ENCODE results near the gene SNAP47.

SNAP47 gene

DNA sequence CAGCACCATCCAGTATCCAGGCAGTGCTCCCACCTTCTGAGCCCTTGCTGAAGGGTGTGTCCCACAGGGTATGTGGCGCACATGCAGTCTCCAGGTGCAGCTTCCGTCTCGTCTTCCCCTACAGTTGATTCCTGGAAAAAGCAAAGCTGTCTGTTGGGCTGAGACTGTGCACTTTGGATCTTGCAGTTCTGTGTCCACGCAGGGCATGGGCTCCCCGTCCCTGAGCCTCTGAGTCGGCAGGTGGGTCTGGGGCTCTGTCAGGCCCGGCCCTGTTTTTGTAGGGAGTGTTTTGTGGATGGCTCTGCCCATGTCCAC lies 32.8 kb downstream of the SNAP47 start:
- DNase-seq (ENCODE audit: low spot score), result no peak

GRCh38 chr1:227768640-227769039 lies 33.4 kb downstream of the SNAP47 start:
- no peak for DNase-seq (ENCODE audit: low spot score)

DNA sequence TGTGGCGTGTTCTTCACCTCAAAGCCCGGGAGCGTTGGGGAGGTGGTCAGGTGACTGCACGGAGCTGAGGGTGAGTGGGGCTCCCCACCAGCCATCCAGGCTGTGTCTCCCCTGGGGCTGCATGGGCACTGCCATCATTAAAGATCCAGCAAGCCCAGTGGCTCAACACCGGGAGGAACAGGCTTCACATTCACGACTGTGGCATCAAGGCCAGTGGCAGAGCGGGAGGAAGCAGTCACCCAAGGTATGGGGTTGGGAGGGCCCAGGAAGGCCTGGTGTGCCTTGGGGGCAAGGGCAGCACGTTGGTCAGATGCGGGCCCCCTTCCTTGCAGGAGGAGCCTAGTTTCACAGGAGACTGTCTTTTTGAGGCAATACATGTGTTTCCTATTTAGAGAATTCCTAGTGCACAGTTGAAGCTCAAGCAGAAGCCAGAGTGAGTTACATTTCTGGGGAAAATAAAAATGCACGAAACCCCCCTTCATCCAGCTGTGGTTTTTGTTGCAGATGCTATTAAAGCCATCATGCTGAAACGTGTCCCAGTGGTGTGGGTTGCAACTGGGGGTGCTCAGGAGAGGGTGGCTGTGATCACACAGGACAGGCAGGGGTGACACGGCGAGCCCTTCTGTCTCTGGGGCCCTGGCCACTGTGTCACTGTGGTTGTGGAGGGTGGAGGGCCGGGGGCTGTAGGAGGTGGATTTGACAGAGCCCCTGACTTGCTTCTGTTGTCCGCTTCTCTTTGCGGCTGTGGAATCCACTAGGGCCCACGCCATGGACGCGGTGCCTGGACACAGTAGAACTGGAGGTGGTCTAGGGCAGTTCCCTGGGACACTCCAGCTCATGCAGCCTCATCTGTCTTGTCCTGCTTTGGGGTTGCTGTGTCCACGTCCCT lies 34.1 kb downstream of the SNAP47 start:
- DNase-seq (ENCODE audit: low spot score), result no peak

DNA sequence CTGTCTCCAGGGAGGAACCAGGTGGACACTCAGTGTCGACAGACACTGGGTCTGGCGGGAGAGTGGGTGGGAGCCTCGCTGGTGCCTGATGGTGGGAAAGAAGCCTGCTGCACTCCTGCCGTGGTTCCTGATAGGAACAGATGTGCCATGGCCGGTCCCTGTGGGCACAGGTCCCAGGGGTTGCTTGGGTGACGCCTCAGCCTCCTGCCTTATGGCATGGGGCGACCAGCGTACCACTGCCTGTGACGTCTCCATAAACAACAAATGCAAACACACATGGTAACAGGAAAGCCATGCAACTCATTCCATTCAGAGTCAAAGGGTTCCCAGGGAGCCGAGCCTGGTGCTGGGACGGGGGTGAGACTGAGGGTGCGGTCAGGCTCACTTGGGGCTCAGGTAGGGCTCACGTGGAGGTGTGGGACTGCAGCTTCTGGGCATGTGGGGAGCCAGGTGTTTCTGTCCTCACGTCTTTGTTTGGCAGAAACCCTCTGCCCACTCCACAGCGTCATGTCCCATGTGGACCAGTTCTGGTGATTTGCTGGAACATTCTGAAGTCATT lies 34.8 kb downstream of the SNAP47 start:
- DNase-seq (ENCODE audit: low spot score), result no peak

GRCh38 chr1:227770812-227771211 lies 35.6 kb downstream of the SNAP47 start:
- no peak for DNase-seq (ENCODE audit: low spot score)

GRCh38 chr1:227771326-227771725 lies 36.1 kb downstream of the SNAP47 start:
- no peak for DNase-seq (ENCODE audit: low spot score)

- no peak for DNase-seq (ENCODE audit: low spot score)
These were observed 36.5 kb downstream of the SNAP47 start for GRCh38 chr1:227771771-227772170.

GRCh38 chr1:227773558-227773957 lies 38.3 kb downstream of the SNAP47 start:
- DNase-seq (ENCODE audit: low spot score), result no peak

GRCh38 chr1:227774051-227774731 lies 39.0 kb downstream of the SNAP47 start:
- DNase-seq (ENCODE audit: low spot score), result no peak

DNA sequence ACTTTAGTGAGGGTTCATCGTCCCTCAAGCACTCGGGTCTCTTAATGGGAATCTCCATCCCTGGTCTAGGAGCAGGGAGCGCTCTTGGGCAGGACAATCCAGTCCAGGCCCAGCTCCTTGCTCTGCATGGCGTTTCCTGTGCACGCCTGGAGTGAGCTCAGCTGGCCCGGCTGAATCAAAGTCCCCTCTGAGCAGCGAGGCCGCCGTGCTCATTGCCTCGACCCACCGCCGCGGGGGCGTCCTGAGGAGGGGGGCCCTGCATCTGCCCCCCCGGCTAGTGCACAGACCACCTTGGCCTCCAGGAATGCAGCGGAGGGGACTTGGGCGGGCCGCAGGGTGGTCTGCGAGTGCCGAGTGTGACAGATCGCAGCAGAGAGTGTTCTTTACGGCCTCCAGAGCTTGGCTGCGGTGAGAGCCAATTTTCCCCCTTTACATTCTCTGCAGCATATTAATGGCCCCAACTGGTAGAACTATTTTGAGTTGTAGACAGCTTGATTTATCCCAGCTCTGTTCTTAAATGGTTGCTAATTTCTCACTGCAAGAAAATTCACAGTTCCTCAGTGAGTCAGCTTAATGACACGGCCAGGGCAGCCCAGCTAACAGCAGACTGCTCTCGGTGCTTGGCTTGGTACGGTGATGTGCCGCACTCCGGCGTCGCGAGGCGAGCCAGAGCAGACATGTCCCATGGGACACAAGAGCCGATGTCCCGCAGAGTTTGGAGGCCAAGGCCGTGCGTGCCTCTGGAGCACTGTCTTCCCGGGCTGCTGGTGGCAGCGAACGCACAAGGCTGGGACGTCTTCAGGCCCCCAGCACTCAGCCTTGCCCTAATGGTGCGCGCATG lies 39.8 kb downstream of the SNAP47 start:
- no peak for DNase-seq (ENCODE audit: low spot score)

DNA sequence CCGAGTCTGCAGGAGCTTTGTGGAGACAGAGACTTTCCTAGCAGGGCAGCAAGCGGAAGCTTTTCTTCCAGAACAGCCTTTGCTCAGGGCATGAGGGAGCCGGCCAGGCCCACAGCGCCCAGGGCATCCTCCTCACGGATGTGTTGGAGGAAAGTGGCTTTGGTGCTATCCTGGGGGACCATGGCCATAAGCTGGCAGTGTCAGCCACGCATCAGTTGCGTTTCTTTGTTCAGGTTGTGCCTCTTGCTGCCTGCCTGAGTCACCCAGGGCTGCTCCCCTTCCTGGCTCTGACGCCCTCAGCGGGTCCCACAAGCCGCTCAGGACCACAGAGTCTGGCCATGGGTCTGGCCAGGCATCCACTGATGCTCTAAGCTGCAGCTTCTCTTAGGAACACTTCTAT lies 40.6 kb downstream of the SNAP47 start:
- no peak for DNase-seq (ENCODE audit: low spot score)

- no peak for DNase-seq (ENCODE audit: low spot score)
These were observed 41.1 kb downstream of the SNAP47 start for GRCh38 chr1:227776331-227776771.

- no peak for DNase-seq (ENCODE audit: low spot score)
These were observed 41.9 kb downstream of the SNAP47 start for GRCh38 chr1:227777156-227777555.

GRCh38 chr1:227777646-227778045 lies 42.4 kb downstream of the SNAP47 start:
- no peak for DNase-seq (ENCODE audit: low spot score)

GRCh38 chr1:227778401-227778947 lies 43.2 kb downstream of the SNAP47 start:
- DNase-seq (ENCODE audit: low spot score), result no peak

DNA sequence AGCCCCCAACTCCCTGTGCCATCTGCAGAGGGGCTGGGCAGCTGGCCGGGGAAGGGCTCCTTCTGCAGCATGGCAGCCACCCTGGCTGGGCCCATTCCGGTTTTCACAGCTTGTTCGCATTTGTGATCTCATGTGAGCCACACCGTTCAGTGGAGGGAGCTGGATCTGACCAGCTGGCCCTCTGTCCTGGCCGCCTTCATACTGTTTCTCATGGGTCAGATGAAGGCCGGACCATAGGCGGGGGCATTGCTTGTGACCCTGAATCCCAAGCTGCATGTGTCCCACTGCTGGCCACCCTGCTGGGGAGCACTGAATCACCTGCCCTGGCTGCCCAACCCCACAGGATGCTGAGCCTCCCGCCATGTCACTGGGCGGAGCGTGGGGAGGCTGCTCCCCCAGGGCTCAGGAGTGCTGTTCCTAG lies 43.8 kb downstream of the SNAP47 start:
- DNase-seq (ENCODE audit: low spot score), result no peak

DNA sequence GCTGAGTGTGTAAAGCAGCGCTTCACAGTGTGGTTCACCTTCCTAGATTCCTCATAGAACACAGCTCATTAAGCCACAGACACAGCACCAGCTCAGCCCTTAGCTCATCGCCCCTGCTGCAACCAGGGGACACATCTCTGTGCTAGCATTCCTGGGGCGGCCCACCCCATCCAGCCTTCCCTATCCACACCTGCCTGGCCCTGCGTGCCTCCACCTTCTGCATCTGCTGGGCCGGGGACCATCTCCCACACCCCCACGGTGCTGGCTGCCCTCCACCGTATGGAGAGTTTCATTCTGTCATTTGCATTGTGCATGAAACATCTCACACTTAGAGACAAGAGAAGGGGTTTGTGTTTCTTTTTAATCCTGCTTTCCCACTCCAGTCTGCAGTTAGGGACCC lies 44.5 kb downstream of the SNAP47 start:
- DNase-seq (ENCODE audit: low spot score), result no peak

DNA sequence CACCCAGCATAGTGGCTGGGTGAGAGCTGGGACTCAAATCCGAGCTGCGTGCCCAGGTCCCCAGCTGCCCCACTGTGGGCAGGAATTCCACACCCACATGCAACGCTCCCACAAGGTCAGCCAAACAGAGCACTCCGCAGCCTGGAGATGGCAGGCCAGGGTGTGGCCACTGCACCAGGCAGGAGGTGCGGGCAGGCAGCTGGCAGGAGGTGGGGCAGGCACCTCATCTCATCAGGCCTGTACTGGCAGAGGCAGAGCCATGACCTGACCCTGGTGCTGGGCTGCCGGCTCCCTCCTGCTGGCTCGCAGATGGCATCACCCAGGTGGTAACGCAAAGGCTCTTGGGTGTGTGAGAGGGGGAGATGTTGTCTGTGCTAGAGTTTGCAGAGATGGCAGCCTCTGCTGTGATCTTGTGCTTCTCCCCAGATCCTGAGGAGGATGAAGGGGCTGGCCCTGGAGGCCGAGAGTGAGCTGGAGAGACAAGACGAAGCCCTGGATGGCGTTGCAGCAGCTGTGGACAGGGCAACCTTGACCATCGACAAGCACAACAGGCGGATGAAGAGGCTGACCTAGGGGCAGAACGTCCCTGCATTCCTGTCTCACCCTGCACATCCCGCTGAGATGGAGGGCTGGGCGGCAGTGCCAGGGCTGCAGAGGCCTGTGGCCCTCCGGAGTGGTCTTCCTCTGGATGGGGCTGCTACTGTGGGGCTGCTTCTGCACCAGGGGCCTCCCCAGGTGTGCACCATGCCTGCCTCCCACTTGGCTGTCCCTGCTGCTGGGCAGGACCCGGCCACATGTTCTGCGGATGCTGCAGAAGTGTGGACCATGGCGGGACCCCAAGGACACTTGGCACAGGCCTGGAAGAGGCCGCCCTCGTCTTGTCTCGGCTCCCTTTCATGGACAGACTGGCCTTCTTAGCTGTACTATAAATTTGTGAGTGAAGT lies 45.1 kb downstream of the SNAP47 start:
- no peak for DNase-seq (ENCODE audit: low spot score)

DNA sequence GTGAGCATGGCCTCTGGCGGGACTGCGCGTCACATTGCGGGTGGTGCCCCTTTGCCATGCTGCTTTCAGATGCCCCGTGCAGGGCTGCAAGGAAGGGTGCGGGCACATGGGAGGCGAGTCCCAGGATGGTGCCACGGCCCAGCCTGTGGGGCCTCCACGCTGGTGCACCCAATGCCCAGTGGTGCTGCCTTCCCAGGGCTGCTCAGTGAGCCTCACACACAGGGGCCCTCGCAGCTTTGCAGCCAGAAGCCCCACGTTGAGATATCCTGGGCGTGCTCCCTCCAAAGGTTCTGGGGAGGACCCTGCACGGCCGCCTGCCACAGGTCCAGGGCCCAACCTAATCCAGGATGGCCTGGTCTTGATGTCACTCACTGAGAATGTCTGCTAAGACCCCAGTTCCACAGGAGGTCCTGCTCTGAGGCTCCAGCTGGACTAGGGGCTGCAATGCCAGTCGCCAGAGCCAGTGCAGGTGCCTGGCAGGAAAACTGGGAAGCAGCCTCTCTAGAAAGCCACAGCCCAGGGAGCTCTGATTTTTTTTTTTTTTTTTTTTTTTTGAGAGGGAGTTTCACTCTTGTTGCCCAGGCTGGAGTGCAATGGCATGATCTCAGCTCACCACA lies 46.2 kb downstream of the SNAP47 start:
- DNase-seq (ENCODE audit: low spot score), result no peak

DNA sequence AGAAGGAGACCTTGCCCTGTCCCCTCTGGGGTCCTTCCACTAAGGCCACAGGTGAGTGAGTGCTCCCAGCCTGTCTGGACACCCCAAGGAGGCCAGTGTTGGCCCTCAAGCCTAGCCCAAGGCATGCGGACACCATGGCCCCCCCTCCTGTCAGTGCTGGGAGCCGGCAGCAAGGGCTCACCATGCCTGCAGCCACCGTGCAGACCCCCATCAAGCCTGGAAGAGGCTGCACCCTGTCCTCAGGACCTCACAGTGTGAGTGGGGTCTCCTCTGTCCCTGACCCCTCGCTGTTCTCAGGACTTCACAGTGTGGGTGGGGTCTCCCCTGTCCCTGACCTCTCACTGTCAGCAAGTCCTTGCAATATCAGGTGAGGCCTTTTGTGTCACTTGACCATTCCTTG lies 47.0 kb downstream of the SNAP47 start:
- DNase-seq (ENCODE audit: low spot score), result no peak

All from CD4-positive, alpha-beta T cell treated with Interleukin-6 at 100 ng/mL for 8 hours (primary cell).